Stimulated activated CD4-positive, alpha-beta T cell treated with anti-CD3 and anti-CD28 coated beads, Interleukin-4, amount 100 ng/mL, for 1 hour (primary cell): ENCODE results near the gene SACS.
"Not testable (repeated sequence)": the region's sequence is repeated elsewhere in the genome, so short reads cannot be mapped to it uniquely, and the experiment has no call there.

ENCODE experiments used
- DNase-seq: peaks from one replicate; pipeline ENCODE4 v3.0.0-alpha.2; 2020

The SACS gene

GRCh38 chr13:23350009-23350408, 83.5 kb downstream of the SACS start:
- no peak for DNase-seq

GRCh38 chr13:23349161-23349897, 84.2 kb downstream of the SACS start:
- DNase-seq: no peak

GRCh38 chr13:23348262-23349127, 85.0 kb downstream of the SACS start:
- DNase-seq: no peak

GRCh38 chr13:23347601-23348000, 85.9 kb downstream of the SACS start:
- no peak for DNase-seq

GRCh38 chr13:23344931-23345595, 88.4 kb downstream of the SACS start:
- DNase-seq: no peak

- no peak for DNase-seq
Observed at GRCh38 chr13:23339225-23339624, 94.3 kb downstream of the SACS start.

- no peak for DNase-seq
Observed at GRCh38 chr13:23330356-23330755, 103.1 kb downstream of the SACS start.

GRCh38 chr13:23325191-23325590, 108.3 kb downstream of the SACS start:
- DNase-seq: no peak

GRCh38 chr13:23323946-23324709, 109.4 kb downstream of the SACS start:
- no peak for DNase-seq

GRCh38 chr13:23322353-23323336, 110.9 kb downstream of the SACS start:
- no peak for DNase-seq

- DNase-seq: no peak
Observed at GRCh38 chr13:23321535-23322241, 111.8 kb downstream of the SACS start.

GRCh38 chr13:23320926-23321534, 112.5 kb downstream of the SACS start:
- DNase-seq: no peak

- no peak for DNase-seq
Observed at GRCh38 chr13:23319883-23320224, 113.6 kb downstream of the SACS start.

GRCh38 chr13:23314837-23315236, 118.7 kb downstream of the SACS start:
- DNase-seq: not testable (repeated sequence)

- no peak for DNase-seq
Observed at GRCh38 chr13:23292586-23292985, 140.9 kb downstream of the SACS start.

GRCh38 chr13:23289917-23290357, 143.6 kb downstream of the SACS start:
- DNase-seq: no peak

- DNase-seq: no peak
Observed at GRCh38 chr13:23288995-23289394, 144.5 kb downstream of the SACS start.

GRCh38 chr13:23288564-23288963, 144.9 kb downstream of the SACS start:
- no peak for DNase-seq

GRCh38 chr13:23279321-23279720, 154.2 kb downstream of the SACS start:
- DNase-seq: no peak
